Activated naive CD8-positive, alpha-beta T cell treated with anti-CD3 and anti-CD28 coated beads for 36 hours (primary cell): ENCODE results near the gene NR4A1. TPM values are rescaled to one million over a fixed set of nuclear protein-coding genes. Genes with fewer than 3 reads are reported as not detected.

Experiments
- DNase-seq: peaks from one replicate; pipeline ENCODE4 v3.0.0; 2021
- H3K27ac Mint-ChIP-seq: one replicate; pipeline ENCODE4 v1.8.0; 2022; ENCODE audit warnings: mild to moderate bottlenecking, moderate library complexity, mixed read lengths
- H3K27me3 Mint-ChIP-seq: one replicate; pipeline ENCODE4 v1.8.0; 2022; ENCODE audit warnings: mild to moderate bottlenecking, mixed read lengths
- H3K36me3 Mint-ChIP-seq: one replicate; pipeline ENCODE4 v1.8.0; 2021; ENCODE audit warnings: mild to moderate bottlenecking, mixed read lengths
- H3K4me1 Mint-ChIP-seq: one replicate; pipeline ENCODE4 v1.8.0; 2021; ENCODE audit warnings: mixed read lengths
- H3K4me3 Mint-ChIP-seq: one replicate; pipeline ENCODE4 v1.8.0; 2022; ENCODE audit warnings: mild to moderate bottlenecking, moderate library complexity, mixed read lengths
- H3K9me3 Mint-ChIP-seq: one replicate; pipeline ENCODE4 v1.8.0; 2022; ENCODE audit warnings: mixed read lengths
- total RNA-seq, 2 experiments: library from RNA; stranded (reverse); gene quantifications; one replicate each; pipeline ENCODE4 v1.2.3, GENCODE V29; 2021

Gene NR4A1
- total RNA-seq, result 10 to 100 TPM; 88.0 to 92.6 TPM

DNA sequence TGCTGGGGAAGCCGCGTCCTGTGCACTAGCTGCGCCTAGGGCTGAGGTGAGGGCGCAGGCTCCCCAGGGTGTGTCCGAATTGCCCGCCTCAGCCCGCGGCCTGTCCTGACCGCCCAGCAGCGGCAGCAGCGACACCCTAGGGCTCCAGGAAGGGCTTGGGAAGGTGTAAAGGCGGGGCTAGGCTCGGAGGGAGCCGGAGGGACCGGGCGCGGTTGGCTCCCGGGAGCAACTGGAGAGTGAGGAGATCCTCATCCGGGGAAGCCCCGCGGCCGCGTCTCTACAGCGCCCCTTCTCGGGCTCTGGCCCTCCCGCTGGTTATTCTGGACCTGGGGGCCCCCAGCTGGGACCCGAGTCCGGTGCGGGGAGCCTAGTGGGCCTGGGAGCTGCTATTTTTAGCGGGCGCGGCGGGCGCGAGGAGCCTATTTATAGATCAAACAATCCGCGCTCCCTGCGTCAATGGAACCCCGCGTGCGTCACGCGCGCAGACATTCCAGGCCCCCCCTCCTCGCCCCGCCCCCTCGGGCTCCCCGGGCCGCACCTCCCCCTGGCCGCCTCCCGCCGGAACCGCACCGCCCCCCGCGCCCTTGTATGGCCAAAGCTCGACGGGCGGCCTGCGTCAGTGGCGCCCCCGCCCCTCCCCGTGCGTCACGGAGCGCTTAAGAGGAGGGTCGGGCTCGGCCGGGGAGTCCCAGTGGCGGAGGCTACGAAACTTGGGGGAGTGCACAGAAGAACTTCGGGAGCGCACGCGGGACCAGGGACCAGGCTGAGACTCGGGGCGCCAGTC, at the start of gene NR4A1:
TSS of gene NR4A1 (plus strand) at position 685 of the 784 bp plus-strand sequence. CDS start 2,887 bp downstream, outside the sequence.
- no peaks in the 10 kb centered on the region for H3K27me3 Mint-ChIP-seq
- no peaks in the 10 kb centered on the region for H3K9me3 Mint-ChIP-seq
- peaks cover 28% of the 10 kb centered on the region for H3K4me1 Mint-ChIP-seq
- peak within 1 kb of the TSS; percentile 95 for H3K27ac Mint-ChIP-seq
- peak; percentile 99 for DNase-seq
- peaks cover 30% of the 10 kb centered on the region for H3K36me3 Mint-ChIP-seq
- peak within 1 kb of the TSS; percentile 96 for H3K4me3 Mint-ChIP-seq

DNA sequence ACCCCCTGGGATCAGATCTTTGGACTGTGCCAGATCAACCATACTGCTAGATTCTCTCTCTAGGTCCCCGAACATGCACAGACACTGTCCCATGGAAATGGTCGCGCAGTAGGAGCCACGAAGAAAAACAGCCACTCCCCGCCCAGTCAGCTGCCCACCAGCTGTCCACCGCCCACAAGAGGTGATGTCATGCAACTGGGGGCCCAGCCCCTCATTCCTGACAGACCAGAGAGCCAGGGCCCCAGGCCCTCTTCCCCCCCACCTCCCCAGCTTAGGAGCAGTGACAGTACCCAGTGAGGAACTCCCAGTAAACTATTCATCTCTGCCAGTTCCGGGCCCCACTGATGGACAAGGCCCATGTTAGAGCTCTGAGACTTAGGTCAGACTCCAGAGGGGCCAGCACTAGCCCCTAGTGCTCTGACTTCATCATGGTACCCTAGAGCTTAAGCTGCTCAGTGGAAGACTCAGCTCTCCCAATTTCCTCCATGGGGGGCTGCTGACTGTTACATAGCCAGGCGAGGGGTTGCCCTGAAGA, 48.2 kb upstream of the NR4A1 start:
- Mint-ChIP-seq H3K4me1 (peaks cover 16% of the 10 kb centered on the region), H3K27ac (no peak overlapping the region), H3K27me3 (peaks cover 4% of the 10 kb centered on the region), H3K4me3 (no peak overlapping the region), H3K36me3 (no peaks in the 10 kb centered on the region), H3K9me3 (no peaks in the 10 kb centered on the region)
- DNase-seq, result no peak

DNA sequence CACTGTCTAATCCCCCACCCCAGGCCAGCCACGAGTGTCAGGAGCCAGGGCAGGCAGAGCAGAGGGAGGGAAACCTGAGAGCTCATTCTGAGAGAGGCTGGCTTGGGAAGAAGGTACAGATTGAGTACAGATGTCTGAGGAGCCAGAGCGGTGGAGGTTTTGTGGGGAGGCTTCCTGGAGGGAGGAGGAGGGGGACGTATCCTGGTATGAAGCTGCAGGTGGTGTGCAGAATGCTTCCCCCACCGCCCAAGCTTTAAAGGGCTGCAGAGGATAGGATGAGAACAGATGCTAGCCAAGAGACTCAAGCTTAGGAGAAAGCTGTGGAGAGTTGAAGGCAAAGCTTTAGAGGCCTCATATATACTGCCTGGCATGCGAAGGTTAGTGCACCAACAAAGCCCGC, 47.7 kb upstream of the NR4A1 start:
- Mint-ChIP-seq H3K27ac (no peak overlapping the region), H3K9me3 (no peaks in the 10 kb centered on the region), H3K4me1 (peaks cover 19% of the 10 kb centered on the region), H3K36me3 (peaks cover 3% of the 10 kb centered on the region), H3K4me3 (no peak overlapping the region), H3K27me3 (peaks cover 4% of the 10 kb centered on the region)
- DNase-seq, result no peak

DNA sequence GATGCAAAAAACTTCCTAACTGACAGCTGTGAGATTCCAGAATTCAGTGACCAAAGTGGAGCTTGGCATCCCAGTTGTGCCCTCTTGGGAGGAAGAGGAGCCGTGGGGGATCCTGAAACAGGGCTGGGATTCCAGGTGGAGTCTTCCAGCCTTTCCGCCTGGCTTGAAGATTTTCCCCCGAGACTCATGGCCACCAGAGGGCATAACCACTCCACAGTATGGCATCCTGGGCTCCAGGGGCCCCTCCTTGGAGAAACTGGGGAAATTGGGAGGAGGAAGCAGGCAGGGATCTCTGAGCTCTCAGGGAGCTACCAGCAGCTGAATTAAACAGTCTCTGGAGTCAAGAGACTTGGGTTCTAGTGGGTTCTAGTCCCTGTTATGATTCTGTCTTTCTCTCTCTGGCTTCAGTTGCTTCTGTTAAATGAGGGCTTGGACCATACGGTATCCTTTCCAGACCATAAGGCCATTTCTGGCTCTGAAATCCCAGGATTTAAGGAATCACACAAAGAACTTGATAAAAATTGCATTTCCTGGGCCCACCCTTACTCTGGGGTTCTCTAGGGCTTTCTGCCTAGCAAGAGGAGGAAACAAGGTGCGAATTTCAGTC, 47.1 kb upstream of the NR4A1 start:
- DNase-seq, result no peak
- H3K36me3 Mint-ChIP-seq, result peaks cover 3% of the 10 kb centered on the region
- peaks cover 23% of the 10 kb centered on the region for H3K4me1 Mint-ChIP-seq
- no peaks in the 10 kb centered on the region for H3K9me3 Mint-ChIP-seq
- peaks cover 4% of the 10 kb centered on the region for H3K27me3 Mint-ChIP-seq
- H3K4me3 Mint-ChIP-seq, result no peak overlapping the region
- no peak overlapping the region for H3K27ac Mint-ChIP-seq

DNA sequence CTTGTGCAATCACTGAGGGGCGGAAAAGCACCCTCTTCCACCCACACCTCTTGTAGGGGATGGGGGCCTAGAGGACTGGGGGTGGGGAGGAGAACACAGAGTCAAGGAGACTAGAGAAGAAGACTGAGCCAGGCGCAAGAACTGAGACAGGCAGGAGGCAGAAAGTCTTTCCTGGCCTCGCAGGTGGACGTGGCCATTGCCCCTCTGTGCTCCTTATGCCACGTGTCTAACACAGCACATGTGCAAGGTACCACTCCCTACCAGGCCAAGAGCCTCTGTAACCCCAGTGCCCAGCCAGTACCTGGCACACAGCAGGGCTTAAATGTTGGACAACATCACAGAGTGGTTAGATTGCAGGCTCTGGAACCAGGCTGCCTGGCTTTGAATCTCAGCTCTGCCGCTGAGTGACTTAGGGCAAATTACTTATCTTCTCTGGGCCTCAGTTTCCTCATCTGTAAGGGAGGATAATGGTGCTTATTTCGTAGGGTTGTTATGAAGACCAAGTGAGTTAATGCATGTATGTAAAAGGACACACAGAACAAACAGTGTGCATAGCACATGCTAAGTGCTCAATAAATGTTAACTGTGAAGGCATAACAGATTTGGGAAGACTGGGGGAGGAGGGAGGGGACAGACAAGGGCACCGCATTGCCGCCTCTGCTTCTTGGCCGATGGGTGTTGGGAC, 45.9 kb upstream of the NR4A1 start:
- peaks cover 20% of the 10 kb centered on the region for H3K4me1 Mint-ChIP-seq
- H3K27ac Mint-ChIP-seq, result no peak overlapping the region
- H3K4me3 Mint-ChIP-seq, result no peak overlapping the region
- peaks cover 4% of the 10 kb centered on the region for H3K27me3 Mint-ChIP-seq
- H3K36me3 Mint-ChIP-seq, result peaks cover 3% of the 10 kb centered on the region
- H3K9me3 Mint-ChIP-seq, result no peaks in the 10 kb centered on the region
- no peak for DNase-seq

DNA sequence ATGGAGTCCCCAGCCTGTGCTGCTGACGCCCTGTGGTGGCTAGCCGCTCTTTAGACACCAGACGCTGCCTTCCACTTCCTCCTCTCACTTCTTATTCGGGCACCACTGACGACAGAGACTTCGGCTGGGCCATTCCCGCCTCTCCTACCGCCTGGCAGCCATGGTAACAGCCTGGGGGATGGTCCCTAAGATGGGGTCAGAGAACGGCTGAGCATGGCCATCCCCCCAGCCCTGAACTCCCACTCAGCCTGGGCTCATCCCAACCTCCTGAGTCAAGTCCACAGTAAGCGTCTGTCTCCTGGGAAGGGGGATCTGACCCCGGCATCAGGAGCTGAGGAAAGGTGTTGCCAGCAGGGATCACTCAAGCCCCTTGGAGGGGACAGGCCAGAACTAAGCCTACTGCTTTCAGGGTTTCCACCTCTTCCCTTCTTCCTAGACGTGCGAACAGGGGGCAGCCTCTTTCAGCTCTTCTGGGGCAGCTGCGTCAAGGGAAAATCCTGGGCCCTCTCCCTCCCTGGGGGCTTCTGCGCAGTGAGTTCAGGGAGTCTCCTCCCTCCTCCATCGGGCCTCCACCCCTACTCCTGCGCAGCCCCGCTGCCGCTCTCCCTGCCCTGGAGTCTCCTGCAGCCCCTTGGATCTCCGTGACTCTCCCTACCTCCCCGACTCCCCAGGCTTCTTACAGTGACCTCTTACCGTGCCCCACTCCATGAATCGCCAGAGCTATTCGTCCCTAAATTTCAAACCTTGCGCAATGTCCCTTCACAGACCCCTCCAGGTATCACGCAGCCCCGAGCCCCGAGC, 45.1 kb upstream of the NR4A1 start:
- no peaks in the 10 kb centered on the region for H3K9me3 Mint-ChIP-seq
- H3K4me3 Mint-ChIP-seq, result peak overlapping the region; percentile 84
- H3K4me1 Mint-ChIP-seq, result peaks cover 20% of the 10 kb centered on the region
- peaks cover 7% of the 10 kb centered on the region for H3K36me3 Mint-ChIP-seq
- peak overlapping the region; percentile 38 for H3K27ac Mint-ChIP-seq
- H3K27me3 Mint-ChIP-seq, result peaks cover 4% of the 10 kb centered on the region
- no peak for DNase-seq

DNA sequence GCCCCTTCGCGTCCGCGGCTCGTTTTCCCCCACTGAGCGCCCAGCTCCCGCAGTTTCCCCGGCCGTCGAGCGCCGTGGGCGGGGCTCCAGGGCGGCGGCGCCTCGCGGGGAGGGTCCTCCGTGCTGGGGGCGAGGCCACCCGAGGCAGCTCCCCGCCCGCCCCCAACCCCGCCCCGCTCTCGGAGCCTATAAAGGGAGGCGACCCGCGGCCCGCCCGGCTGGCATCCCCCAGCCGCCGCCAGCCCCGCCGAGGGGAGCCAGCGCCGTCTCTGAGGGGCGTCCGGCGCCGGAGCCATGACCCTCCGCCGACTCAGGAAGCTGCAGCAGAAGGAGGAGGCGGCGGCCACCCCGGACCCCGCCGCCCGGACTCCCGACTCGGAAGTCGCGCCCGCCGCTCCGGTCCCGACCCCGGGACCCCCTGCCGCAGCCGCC, 44.5 kb upstream of the NR4A1 start, which contains the start of gene TAMALIN:
TSS of gene TAMALIN (plus strand) at position 221 of the 432 bp plus-strand sequence. CDS start at position 295, 74 bp downstream.
- Mint-ChIP-seq H3K36me3 (peaks cover 8% of the 10 kb centered on the region), H3K27ac (peak within 1 kb of the TSS; percentile 87), H3K9me3 (no peaks in the 10 kb centered on the region), H3K27me3 (peaks cover 4% of the 10 kb centered on the region), H3K4me1 (peaks cover 20% of the 10 kb centered on the region), H3K4me3 (peak within 1 kb of the TSS; percentile 92)
- DNase-seq, result peak; percentile 88

DNA sequence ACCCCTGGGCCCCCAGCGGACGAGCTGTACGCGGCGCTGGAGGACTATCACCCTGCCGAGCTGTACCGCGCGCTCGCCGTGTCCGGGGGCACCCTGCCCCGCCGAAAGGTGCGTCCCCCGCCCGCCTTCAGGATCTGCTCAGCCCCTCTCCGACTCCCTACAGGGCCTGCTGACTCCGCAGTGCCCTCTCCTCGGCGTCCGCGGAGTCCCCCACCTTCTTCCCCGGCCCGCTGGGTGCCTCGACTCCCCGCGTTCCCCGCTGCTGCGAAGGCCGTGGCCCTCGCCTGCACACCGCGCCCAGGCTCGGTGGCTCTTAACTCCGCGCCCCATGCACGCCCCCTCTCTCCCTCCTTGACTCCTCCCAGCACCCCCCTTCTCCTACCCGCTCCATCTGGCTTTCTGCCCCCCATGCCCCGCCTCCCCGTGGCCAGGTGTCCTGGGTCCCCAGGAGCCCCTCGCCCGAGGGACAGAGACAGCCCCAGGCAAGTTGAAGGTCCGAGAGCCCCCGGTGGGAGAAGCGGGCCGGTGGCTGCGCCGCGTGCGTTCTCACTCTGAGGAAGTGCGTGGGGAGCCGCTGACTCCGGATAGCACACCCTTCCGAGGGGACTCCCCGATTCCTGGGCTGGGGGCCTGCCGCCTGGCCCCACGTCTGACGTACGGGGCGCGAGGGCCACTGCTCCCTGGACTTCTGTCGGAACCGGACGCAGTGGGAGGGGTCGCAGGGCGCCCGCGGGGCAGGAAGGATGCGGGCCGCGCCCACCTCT, 43.9 kb upstream of the NR4A1 start:
- H3K9me3 Mint-ChIP-seq, result no peaks in the 10 kb centered on the region
- peak; percentile 60 for DNase-seq
- peak overlapping the region; percentile 87 for H3K27ac Mint-ChIP-seq
- peaks cover 4% of the 10 kb centered on the region for H3K27me3 Mint-ChIP-seq
- peaks cover 20% of the 10 kb centered on the region for H3K4me1 Mint-ChIP-seq
- peak overlapping the region; percentile 92 for H3K4me3 Mint-ChIP-seq
- peaks cover 11% of the 10 kb centered on the region for H3K36me3 Mint-ChIP-seq

DNA sequence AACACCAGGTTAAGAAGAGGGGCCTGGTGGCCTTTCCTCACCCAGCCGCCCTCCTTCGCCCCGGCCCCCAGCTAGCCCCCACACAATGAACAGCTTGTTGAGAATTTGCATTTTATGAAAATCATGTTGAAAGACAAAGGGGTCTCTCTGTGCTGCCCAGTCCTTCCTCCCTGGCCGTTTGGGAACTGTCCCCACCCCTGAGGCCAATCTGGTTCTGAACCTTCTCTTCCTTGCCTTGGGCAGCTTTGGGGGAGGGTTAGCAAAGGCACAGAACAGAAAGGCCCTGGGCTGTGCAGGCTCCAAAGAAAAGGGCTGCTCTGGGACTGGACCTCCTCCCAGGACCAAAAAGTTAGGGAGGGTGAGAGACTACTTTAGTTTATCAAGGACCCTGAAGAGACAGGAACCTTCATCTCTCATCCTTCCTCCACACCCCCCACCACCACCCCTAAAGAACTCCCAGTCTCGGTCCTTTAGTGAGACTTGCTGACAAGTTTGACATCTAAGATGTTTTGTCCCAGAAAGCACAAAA, 43.2 kb upstream of the NR4A1 start:
- Mint-ChIP-seq H3K36me3 (peaks cover 11% of the 10 kb centered on the region), H3K9me3 (no peaks in the 10 kb centered on the region), H3K4me3 (peak overlapping the region; percentile 92), H3K27me3 (peaks cover 4% of the 10 kb centered on the region), H3K27ac (peak overlapping the region; percentile 87), H3K4me1 (peaks cover 20% of the 10 kb centered on the region)
- DNase-seq, result no peak

DNA sequence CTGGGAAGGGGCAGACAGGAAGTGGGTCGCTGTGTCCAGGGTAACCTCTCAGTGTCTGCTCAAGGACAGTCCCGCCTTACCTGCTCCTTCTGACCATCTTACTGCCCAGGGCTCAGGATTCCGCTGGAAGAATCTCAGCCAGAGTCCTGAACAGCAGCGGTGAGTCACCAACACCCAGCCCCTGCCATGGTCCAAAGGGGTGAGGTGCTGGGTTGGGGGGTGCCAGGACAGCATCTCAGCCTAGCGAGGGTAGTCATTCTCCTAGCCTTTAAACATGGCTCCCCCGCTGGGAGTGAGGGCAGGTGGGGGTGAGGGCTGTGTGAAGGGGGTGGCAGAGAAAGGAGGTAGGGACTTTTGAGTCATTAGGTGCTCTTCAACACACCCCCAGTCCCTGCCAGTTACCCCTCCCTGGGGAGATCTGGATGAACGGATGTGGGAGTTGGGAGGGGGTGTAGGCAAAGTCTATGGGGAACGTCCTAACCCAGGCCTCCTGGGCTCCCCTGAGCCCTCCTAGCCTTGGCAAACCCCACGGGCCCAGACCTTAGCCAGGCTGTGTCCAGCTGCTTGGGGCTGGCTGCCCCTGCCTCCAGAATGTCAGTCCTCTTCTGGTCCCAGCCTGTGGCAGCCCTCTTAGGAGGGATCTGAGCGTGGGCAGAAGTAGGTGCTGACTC, 42.0 kb upstream of the NR4A1 start:
- Mint-ChIP-seq H3K36me3 (peaks cover 11% of the 10 kb centered on the region), H3K4me1 (peaks cover 20% of the 10 kb centered on the region), H3K9me3 (no peaks in the 10 kb centered on the region), H3K4me3 (no peak overlapping the region), H3K27me3 (peaks cover 4% of the 10 kb centered on the region), H3K27ac (no peak overlapping the region)
- DNase-seq, result no peak

DNA sequence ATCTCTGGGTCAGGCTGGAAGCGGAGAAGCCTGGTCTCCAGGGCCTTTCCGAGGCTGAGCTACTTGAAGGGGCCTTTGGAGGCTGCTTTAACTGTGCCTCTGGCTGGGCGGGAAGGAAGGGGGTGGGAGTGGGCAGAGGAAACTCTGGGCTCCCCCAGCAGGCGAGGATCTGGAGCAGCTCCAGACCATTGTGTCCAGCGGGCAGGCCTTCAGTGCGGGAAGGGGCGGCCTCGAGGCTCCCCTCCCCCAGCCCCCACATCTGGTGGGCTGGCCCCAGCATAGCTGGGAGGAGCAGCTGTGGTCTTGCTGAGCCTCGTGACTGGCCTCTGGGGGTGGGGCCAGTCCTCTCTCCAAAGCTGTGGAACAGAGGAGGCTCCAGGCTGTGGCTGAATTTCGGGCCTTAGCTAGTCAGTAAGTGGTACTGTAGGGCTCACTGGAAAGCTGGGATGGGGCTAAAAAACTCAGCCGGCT, 41.1 kb upstream of the NR4A1 start:
- H3K36me3 Mint-ChIP-seq, result peaks cover 11% of the 10 kb centered on the region
- no peaks in the 10 kb centered on the region for H3K9me3 Mint-ChIP-seq
- H3K27me3 Mint-ChIP-seq, result peaks cover 4% of the 10 kb centered on the region
- no peak overlapping the region for H3K27ac Mint-ChIP-seq
- peaks cover 20% of the 10 kb centered on the region for H3K4me1 Mint-ChIP-seq
- DNase-seq, result no peak
- H3K4me3 Mint-ChIP-seq, result no peak overlapping the region

DNA sequence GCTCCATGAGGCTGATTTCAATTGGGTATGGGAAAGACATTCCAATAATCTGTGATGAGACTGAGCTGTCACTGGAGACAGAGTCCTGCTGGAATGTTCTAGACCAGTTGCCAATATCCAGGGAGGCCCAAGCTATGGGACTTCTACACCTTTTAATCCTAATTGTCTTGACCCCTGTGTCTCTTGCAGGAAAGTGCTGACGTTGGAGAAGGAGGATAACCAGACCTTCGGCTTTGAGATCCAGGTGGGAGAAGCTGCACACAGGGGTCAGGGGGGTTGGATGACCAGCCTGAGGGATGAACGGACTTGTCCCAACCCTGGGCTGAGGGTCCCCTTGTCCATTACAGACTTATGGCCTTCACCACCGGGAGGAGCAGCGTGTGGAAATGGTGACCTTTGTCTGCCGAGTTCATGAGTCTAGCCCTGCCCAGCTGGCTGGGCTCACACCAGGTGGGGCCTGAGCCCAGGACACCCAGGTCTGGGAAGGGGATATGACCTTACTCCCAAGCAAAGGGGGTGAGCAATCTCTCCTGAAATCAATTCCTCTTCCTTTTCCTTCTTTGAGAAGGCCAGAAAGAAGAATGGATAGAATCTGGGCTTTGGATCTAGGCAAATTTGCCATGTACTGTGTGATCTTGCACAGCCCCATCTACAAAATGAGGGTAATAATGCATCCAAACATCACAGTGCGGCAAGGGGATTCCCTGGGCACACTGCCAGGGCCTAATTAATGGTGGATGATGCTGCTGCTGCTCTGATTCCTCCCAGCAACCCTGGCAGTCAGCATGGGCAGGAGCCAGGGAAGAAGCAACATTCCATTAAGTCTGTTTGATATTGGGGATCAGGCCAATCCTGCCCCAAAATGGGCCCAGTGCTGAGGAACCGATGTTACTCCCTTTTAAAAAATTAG, 40.3 kb upstream of the NR4A1 start:
- DNase-seq, result no peak
- peaks cover 4% of the 10 kb centered on the region for H3K27me3 Mint-ChIP-seq
- H3K4me3 Mint-ChIP-seq, result no peak overlapping the region
- H3K36me3 Mint-ChIP-seq, result peaks cover 11% of the 10 kb centered on the region
- no peak overlapping the region for H3K27ac Mint-ChIP-seq
- H3K9me3 Mint-ChIP-seq, result no peaks in the 10 kb centered on the region
- H3K4me1 Mint-ChIP-seq, result peaks cover 18% of the 10 kb centered on the region
